DND-41 (cell line): Measurements from ENCODE around the gene CD200.

Source experiments
- ATAC-seq: fragments of 200-7000 bp; cut with Tn5 transposase; 3 replicates; pipeline ENCODE4 v1.9.1; 2021; ENCODE audit warnings: low read depth; ENCODE audit not compliant: insufficient read depth
- DNase-seq: peaks from one replicate; pipeline ENCODE4 v3.0.0-alpha.2; 2020
- H2AFZ ChIP-seq: 2 replicates; pipeline ENCODE4 v1.6.0; 2012; ENCODE audit warnings: low read depth, low read length
- H3K27ac ChIP-seq: 2 replicates; pipeline ENCODE4 v1.5.1; 2012; ENCODE audit warnings: low read length, inconsistent platforms
- H3K27me3 ChIP-seq: fragments of 200-600 bp; sonication (generic); 2 replicates; pipeline ENCODE4 v1.6.0; 2012; ENCODE audit warnings: low read length, mild to moderate bottlenecking, inconsistent platforms; ENCODE audit not compliant: insufficient read depth, poor library complexity
- H3K36me3 ChIP-seq: 2 replicates; pipeline ENCODE4 v1.5.1; 2012; ENCODE audit warnings: low read length, inconsistent platforms; ENCODE audit not compliant: insufficient read depth
- H3K4me1 ChIP-seq: 2 replicates; pipeline ENCODE4 v1.5.1; 2012; ENCODE audit warnings: mild to moderate bottlenecking, low read length; ENCODE audit not compliant: insufficient read depth
- H3K4me2 ChIP-seq: 2 replicates; pipeline ENCODE4 v1.6.0; 2012; ENCODE audit warnings: mild to moderate bottlenecking, moderate library complexity, low read length, inconsistent platforms; ENCODE audit not compliant: insufficient read depth
- H3K4me3 ChIP-seq, 2 experiments: fragments of 200-600 bp in 1 of 2; shearing (Covaris generic) in 1 of 2; 2 replicates each; pipeline ENCODE4 v1.5.1; 2012 to 2016; ENCODE audit warnings: inconsistent platforms in 2 of 2, low read length in 2 of 2, mild to moderate bottlenecking in 2 of 2, low read depth in 1 of 2, moderate library complexity in 1 of 2
- H3K79me2 ChIP-seq: 2 replicates; pipeline ENCODE4 v1.6.0; 2012; ENCODE audit warnings: low read length, inconsistent platforms; ENCODE audit not compliant: insufficient read depth
- H3K9ac ChIP-seq: 2 replicates; pipeline ENCODE4 v1.6.0; 2012; ENCODE audit warnings: low read depth, mild to moderate bottlenecking, inconsistent platforms, low read length, moderate library complexity
- H3K9me3 ChIP-seq: 2 replicates; pipeline ENCODE4 v1.5.1; 2012; ENCODE audit warnings: low read length, moderate library complexity, mild to moderate bottlenecking, inconsistent platforms; ENCODE audit not compliant: insufficient read depth, severe bottlenecking
- H4K20me1 ChIP-seq: 2 replicates; pipeline ENCODE4 v1.6.0; 2012; ENCODE audit warnings: low read length; ENCODE audit not compliant: insufficient read depth
- CTCF ChIP-seq: IDR thresholded peaks from 2 replicates; pipeline ENCODE4 v1.5.1; 2012; ENCODE audit warnings: borderline replicate concordance, low read length, moderate library complexity, mild to moderate bottlenecking; ENCODE audit not compliant: poor library complexity, severe bottlenecking; ENCODE audit errors: extremely low read depth
- EZH2 ChIP-seq: IDR thresholded peaks from 3 replicates; pipeline ENCODE4 v1.6.1; 2012; ENCODE audit warnings: borderline replicate concordance, low read depth, mild to moderate bottlenecking, moderate library complexity, low read length, inconsistent platforms; ENCODE audit not compliant: severe bottlenecking

CD200 gene

DNA sequence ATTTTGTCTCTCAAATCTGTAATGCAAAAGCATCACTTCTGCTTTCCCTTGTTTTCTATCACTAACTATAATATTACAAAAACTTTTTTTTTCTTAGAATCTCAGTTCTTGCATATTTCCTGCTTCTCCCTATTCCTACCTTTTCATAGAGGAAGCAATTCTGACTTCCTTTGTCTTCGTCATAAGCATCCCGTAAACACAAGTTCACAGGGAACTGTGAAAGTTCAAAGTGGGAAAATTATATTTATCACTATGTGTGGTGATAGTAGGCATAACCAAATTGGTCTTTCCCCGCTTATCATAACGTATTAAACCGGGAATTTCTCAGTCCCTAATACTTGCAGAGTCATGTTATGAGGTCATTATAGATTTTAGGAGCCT lies 22.3 kb downstream of the CD200 start:
- DNase-seq, result no peak
- no peaks in the 10 kb centered on the region for H3K36me3 ChIP-seq
- no peak overlapping the region for H3K4me3 ChIP-seq
- TF ChIP-seq EZH2, result no peak
- TF ChIP-seq CTCF, result no peak
- no peak overlapping the region for H2AFZ ChIP-seq
- no peaks in the 10 kb centered on the region for H3K79me2 ChIP-seq
- peaks cover 2% of the 10 kb centered on the region for H3K27me3 ChIP-seq
- no peak overlapping the region for H3K9ac ChIP-seq
- no peaks in the 10 kb centered on the region for H3K4me1 ChIP-seq
- H3K9me3 ChIP-seq, result no peaks in the 10 kb centered on the region
- ATAC-seq, result no peak
- H4K20me1 ChIP-seq, result no peaks in the 10 kb centered on the region; the same call in 1 of the 2 replicates
- H3K27ac ChIP-seq, result no peak overlapping the region
- no peak overlapping the region for H3K4me2 ChIP-seq

DNA sequence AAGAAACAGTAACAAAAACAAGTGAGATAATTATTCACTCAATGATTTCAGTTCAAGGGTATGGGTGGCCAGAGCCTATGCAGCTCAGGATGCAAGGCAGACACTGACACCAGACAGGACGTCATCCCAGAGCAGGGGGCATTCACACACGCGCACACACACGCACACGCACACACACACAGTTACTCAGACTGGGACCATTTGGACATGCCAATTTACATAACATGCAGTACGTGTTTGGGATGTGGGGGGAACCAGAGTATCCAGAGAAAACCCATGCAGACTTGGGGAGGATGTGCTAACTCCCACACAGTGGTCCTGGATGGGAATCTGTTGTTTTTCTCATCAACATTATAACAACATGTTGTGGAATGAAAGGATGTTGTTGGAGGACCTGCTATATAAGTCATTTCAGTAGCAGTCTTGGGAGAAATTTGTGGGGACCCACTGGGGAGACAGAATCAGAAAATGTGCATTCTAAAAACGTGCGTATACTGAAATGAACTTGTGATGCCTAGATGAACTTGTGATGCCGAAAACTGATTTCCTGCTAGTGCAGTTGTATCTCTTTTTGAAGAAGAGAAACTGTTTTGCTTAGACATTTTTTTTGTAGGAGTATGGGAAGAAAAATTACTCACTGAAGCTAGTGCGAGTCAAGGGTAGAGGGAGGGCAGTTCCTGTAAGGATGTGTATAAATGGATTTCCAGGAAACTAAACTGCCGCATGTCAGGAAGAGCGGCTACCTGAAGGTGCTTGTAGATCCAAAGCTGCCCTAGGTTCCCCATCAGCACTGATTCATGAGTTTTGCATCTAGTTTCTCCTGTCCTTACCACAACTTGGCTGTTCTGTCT lies 25.2 kb downstream of the CD200 start:
- no peaks in the 10 kb centered on the region for H3K79me2 ChIP-seq
- DNase-seq (no peak), ATAC-seq (no peak)
- H3K9me3 ChIP-seq, result no peaks in the 10 kb centered on the region
- H3K27ac ChIP-seq, result no peak overlapping the region
- no peak overlapping the region for H3K9ac ChIP-seq
- no peak for TF ChIP-seq EZH2
- TF ChIP-seq CTCF, result no peak
- no peaks in the 10 kb centered on the region for H3K27me3 ChIP-seq
- no peaks in the 10 kb centered on the region for H3K36me3 ChIP-seq
- no peak overlapping the region for H3K4me2 ChIP-seq
- H2AFZ ChIP-seq, result no peak overlapping the region
- no peaks in the 10 kb centered on the region; the same call in 1 of the 2 replicates for H4K20me1 ChIP-seq
- no peak overlapping the region for H3K4me3 ChIP-seq
- H3K4me1 ChIP-seq, result no peaks in the 10 kb centered on the region

- no peak overlapping the region for H3K4me3 ChIP-seq
- no peak for DNase-seq
- TF ChIP-seq EZH2 (no peak), CTCF (no peak)
Measured at GRCh38 chr3:112360561-112360960, 27.6 kb downstream of the CD200 start.

More at GRCh38 chr3:112360561-112360960, 27.6 kb downstream of the CD200 start:
- no peak overlapping the region for H3K9ac ChIP-seq
- H3K9me3 ChIP-seq, result no peaks in the 10 kb centered on the region
- no peak for ATAC-seq
- no peak overlapping the region for H2AFZ ChIP-seq
- H3K4me2 ChIP-seq, result no peak overlapping the region
- no peaks in the 10 kb centered on the region for H3K27me3 ChIP-seq
- no peaks in the 10 kb centered on the region for H3K4me1 ChIP-seq
- H4K20me1 ChIP-seq, result no peaks in the 10 kb centered on the region
- no peaks in the 10 kb centered on the region for H3K36me3 ChIP-seq
- no peaks in the 10 kb centered on the region for H3K79me2 ChIP-seq
- no peak overlapping the region for H3K27ac ChIP-seq
